Retina (tissue), 1 donor: ENCODE measurements around the gene FUZ.
A peak's percentile ranks its signal among the peaks of the same experiment; 100 is the strongest.

Source experiments
- DNase-seq: peaks from one replicate; pipeline ENCODE4 v3.0.0-alpha.2; 2016

Gene FUZ

GRCh38 chr19:49805822-49806619, 7.1 kb downstream of the FUZ start:
- no peak for DNase-seq

GRCh38 chr19:49803529-49803856, 9.6 kb downstream of the FUZ start:
- no peak for DNase-seq

- DNase-seq, result no peak
Observed at GRCh38 chr19:49802836-49803528, 10.1 kb downstream of the FUZ start.

- DNase-seq, result peak; percentile 88
Observed at GRCh38 chr19:49801966-49802661, 11.0 kb downstream of the FUZ start.

- no peak for DNase-seq
Observed at GRCh38 chr19:49801401-49801888, 11.6 kb downstream of the FUZ start.

- DNase-seq, result no peak
Observed at GRCh38 chr19:49800771-49801170, 12.3 kb downstream of the FUZ start.

GRCh38 chr19:49799798-49800376, 13.2 kb downstream of the FUZ start:
- no peak for DNase-seq

- no peak for DNase-seq
Observed at GRCh38 chr19:49799271-49799797, 13.8 kb downstream of the FUZ start.

GRCh38 chr19:49798574-49798973, 14.5 kb downstream of the FUZ start:
- DNase-seq, result no peak

- no peak for DNase-seq
Observed at GRCh38 chr19:49795615-49796014, 17.5 kb downstream of the FUZ start.

- no peak for DNase-seq
Observed at GRCh38 chr19:49793561-49793840, 19.6 kb downstream of the FUZ start.

GRCh38 chr19:49792829-49793560, 20.1 kb downstream of the FUZ start:
- no peak for DNase-seq

GRCh38 chr19:49791776-49792445, 21.2 kb downstream of the FUZ start:
- DNase-seq, result no peak

GRCh38 chr19:49790866-49791265, 22.2 kb downstream of the FUZ start:
- no peak for DNase-seq

- no peak for DNase-seq
Observed at GRCh38 chr19:49788857-49789256, 24.2 kb downstream of the FUZ start.

GRCh38 chr19:49787746-49788145, 25.3 kb downstream of the FUZ start:
- no peak for DNase-seq

- DNase-seq, result no peak
Observed at GRCh38 chr19:49786376-49786820, 26.7 kb downstream of the FUZ start.

GRCh38 chr19:49782515-49782914, 30.6 kb downstream of the FUZ start:
- DNase-seq, result no peak

GRCh38 chr19:49781394-49781793, 31.7 kb downstream of the FUZ start:
- DNase-seq, result no peak

GRCh38 chr19:49780861-49781260, 32.2 kb downstream of the FUZ start:
- DNase-seq, result no peak

GRCh38 chr19:49779731-49780555, 33.1 kb downstream of the FUZ start:
- DNase-seq, result no peak
